ENCODE measurements around the gene MIDN.
A peak's percentile ranks its signal among the peaks of the same experiment; 100 is the strongest.

- peak; percentile 25 to 26 for TF ChIP-seq CTCF (conservative IDR thresholded peaks at IDR 0.05 in 1 of 2, IDR thresholded peaks at IDR 0.05 in 1 of 2; ENCODE audit: extremely low read depth in 1 of 2, insufficient read depth in 1 of 2, low read depth in 1 of 2, low read length in 2 of 2)
- TF ChIP-seq EZH2 (IDR thresholded peaks at IDR 0.05; ENCODE audit: borderline replicate concordance, low read length): no peak
Observed at GRCh38 chr19:1261538-1261797, 13.1 kb downstream of the MIDN start.

Measured in mammary epithelial cell (primary cell).